ENCODE results near the gene SORCS2. TPM values are rescaled to one million over a fixed set of nuclear protein-coding genes. Genes with fewer than 3 reads are reported as not detected.

SORCS2 gene
- total RNA-seq, 1 donor from 2014 or later: not detected

GRCh38 chr4:7786517-7786916, 594.2 kb downstream of the SORCS2 start:
- no peaks in the 10 kb centered on the region for H3K36me3 Mint-ChIP-seq (ENCODE audit: low read depth)
- H3K27me3 Mint-ChIP-seq: peaks cover 4% of the 10 kb centered on the region
- intact Hi-C loops (cut with micrococcal nuclease): no loop called here
- H3K4me3 Mint-ChIP-seq: no peak overlapping the region
- TF ChIP-seq CTCF (IDR thresholded peaks at IDR 0.05): no peak
- no peaks in the 10 kb centered on the region for H3K4me1 Mint-ChIP-seq
- H3K27ac Mint-ChIP-seq: no peak overlapping the region
- POLR2A ChIA-PET: no interaction called here
- DNase-seq (no peak), ATAC-seq (ENCODE audit: low read depth) (no peak)
- H3K9me3 Mint-ChIP-seq: no peaks in the 10 kb centered on the region
- CTCF ChIA-PET: no interaction called here

- intact Hi-C loops (cut with micrococcal nuclease): no loop called here
- no peak overlapping the region for H3K27ac Mint-ChIP-seq
- H3K4me1 Mint-ChIP-seq: peaks cover 2% of the 10 kb centered on the region
- H3K36me3 Mint-ChIP-seq (ENCODE audit: low read depth): no peaks in the 10 kb centered on the region
- no peak for ATAC-seq (ENCODE audit: low read depth)
- ChIA-PET CTCF (no interaction called here), POLR2A (no interaction called here)
- peaks cover 4% of the 10 kb centered on the region for H3K27me3 Mint-ChIP-seq
- no peaks in the 10 kb centered on the region for H3K9me3 Mint-ChIP-seq
- H3K4me3 Mint-ChIP-seq: no peak overlapping the region
- no peak for TF ChIP-seq CTCF (IDR thresholded peaks at IDR 0.05)
- no peak for DNase-seq
These were observed 594.7 kb downstream of the SORCS2 start for GRCh38 chr4:7787067-7787466.

- Mint-ChIP-seq H3K4me1 (peaks cover 9% of the 10 kb centered on the region), H3K9me3 (no peaks in the 10 kb centered on the region), H3K4me3 (no peak overlapping the region), H3K27ac (no peak overlapping the region), H3K36me3 (ENCODE audit: low read depth) (no peaks in the 10 kb centered on the region), H3K27me3 (peaks cover 4% of the 10 kb centered on the region)
- DNase-seq (no peak), ATAC-seq (ENCODE audit: low read depth) (no peak)
- intact Hi-C loops (cut with micrococcal nuclease): no loop called here
- ChIA-PET POLR2A (no interaction called here), CTCF (no interaction called here)
- TF ChIP-seq CTCF (IDR thresholded peaks at IDR 0.05): no peak
These were observed 595.4 kb downstream of the SORCS2 start for GRCh38 chr4:7787681-7788141.

- DNase-seq (no peak), ATAC-seq (ENCODE audit: low read depth) (no peak)
- ChIA-PET CTCF (no interaction called here), POLR2A (no interaction called here)
- H3K27ac Mint-ChIP-seq: no peak overlapping the region
- peaks cover 9% of the 10 kb centered on the region for H3K4me1 Mint-ChIP-seq
- intact Hi-C loops (cut with micrococcal nuclease): no loop called here
- H3K36me3 Mint-ChIP-seq (ENCODE audit: low read depth): no peaks in the 10 kb centered on the region
- no peaks in the 10 kb centered on the region for H3K9me3 Mint-ChIP-seq
- peaks cover 4% of the 10 kb centered on the region for H3K27me3 Mint-ChIP-seq
- no peak for TF ChIP-seq CTCF (IDR thresholded peaks at IDR 0.05)
- H3K4me3 Mint-ChIP-seq: no peak overlapping the region
These were observed 595.9 kb downstream of the SORCS2 start for GRCh38 chr4:7788193-7788592.

GRCh38 chr4:7788694-7789425, 596.5 kb downstream of the SORCS2 start:
- no peak for ATAC-seq (ENCODE audit: low read depth)
- ChIA-PET CTCF (no interaction called here), POLR2A (no interaction called here)
- Mint-ChIP-seq H3K27me3 (peaks cover 4% of the 10 kb centered on the region), H3K4me3 (no peak overlapping the region), H3K9me3 (no peaks in the 10 kb centered on the region), H3K36me3 (ENCODE audit: low read depth) (no peaks in the 10 kb centered on the region), H3K27ac (no peak overlapping the region), H3K4me1 (peaks cover 11% of the 10 kb centered on the region)
- no peak for DNase-seq
- no peak for TF ChIP-seq CTCF (IDR thresholded peaks at IDR 0.05)
- intact Hi-C loops (cut with micrococcal nuclease): no loop called here

Data from activated B cell treated with CpG ODN at 0.5 μM for 24 hours (primary cell).